ENCODE results near the gene SMTNL2. TPM values are rescaled to one million over a fixed set of nuclear protein-coding genes. Genes with fewer than 3 reads are reported as not detected.

Gene SMTNL2
- 0.72 TPM in 1 of 2 replicates, not detected in the other for total RNA-seq

DNA sequence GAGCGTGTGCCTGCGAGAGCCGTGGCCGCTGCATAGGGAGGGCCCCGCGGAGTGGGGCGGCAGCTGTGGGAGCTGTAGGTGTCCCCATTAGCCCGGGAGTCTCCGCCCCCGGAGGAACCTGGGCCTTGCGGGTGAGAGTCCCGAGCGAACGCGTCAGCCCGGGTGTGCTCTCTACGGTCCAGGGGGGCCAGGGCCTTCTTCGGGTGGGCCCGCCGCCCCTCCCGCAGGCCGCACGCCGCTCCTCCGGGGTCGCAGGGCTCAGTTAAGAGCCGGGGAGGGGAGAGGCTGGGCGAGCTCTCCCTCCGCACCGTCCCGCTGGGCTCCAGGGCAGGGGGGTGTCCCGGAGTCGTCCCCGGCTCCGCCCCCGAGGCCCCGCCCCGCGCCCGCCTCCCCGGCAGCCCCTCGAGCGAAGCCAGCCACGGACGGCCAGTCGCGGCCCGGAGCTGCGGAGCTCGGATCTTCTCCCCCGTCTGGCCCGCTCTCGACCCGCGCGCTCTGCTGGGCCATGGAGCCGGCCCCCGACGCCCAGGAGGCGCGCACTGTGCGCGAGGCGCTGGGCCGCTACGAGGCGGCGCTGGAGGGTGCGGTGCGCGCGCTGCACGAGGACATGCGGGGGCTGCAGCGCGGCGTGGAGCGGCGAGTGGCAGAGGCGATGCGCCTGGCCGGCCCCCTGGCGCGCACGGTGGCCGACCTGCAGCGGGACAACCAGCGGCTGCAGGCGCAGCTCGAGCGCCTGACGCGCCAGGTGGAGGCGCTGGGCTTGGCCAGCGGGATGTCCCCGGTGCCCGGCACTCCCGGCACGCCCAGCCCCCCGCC, at the start of gene SMTNL2:
Gene SMTNL2 (plus strand): TSS at position 429 of the 816 bp plus-strand sequence. CDS start 77 bp downstream, at position 506.

DNA sequence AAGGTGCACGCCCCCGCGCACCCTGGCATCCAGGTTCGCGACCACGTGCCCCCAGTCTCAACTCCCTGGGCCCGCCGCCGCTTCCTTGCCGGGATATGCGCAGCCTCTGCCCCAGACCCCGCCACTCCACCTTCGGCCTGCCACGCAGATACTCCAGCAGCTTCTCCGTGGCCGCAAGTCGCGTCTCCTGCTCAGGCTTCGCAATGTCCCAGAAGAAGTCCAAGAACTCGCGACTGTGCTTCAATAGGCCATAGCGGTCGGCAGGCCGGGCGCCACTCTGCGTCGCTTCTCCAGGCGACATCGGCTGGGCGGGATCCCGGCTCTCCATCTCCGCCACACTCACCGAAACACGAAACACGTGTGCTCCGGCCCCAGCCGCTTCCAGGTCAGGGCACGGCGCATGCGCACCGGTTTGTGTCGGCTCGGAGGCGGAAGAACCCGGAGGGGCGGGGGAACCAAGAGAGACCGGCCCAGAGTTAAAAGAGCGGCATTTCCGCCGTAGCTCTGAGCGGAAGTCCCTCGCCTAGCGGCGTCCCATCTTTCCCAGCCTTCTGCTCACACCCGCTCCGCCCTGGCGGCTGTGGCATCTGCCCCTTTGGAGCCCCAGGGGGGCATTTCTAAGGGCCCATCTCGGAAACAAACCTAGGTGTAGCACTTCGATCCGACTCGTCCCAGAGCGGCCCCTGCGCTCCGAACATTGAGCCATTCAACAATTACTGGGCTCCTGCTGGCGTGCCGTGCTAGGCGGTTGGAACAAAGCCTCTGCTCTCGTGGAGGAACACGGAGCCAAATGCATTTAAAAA, 29.1 kb upstream of the SMTNL2 start, which contains the start of gene MYBBP1A:
Gene MYBBP1A (minus strand): TSS at position 388 of the 803 bp plus-strand sequence. CDS start 60 bp downstream, at position 328.

DNA sequence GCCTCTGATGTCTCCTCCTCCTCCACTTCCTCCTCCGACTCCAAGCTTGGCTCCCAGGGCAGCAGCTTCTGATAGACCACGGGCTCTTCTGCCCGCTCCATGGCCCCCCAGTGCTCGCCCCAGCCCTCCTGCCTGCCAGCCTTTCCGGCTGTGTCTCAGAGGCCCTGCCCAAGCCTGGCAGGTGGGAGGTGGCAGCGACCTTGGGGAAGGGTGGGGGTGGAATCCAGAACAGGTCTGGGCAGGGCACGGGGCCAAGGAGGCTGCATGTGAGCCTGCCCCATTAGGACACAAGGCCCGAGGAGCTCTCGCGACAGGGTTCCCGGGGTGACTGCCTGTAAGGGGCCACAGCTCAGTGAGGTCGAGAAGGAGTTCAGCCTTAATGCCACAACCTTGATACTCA, 23.9 kb upstream of the SMTNL2 start, which contains the start of gene GGT6:
Gene GGT6 (minus strand): TSS at position 157 of the 400 bp plus-strand sequence. CDS start 56 bp downstream, at position 101.

DNA sequence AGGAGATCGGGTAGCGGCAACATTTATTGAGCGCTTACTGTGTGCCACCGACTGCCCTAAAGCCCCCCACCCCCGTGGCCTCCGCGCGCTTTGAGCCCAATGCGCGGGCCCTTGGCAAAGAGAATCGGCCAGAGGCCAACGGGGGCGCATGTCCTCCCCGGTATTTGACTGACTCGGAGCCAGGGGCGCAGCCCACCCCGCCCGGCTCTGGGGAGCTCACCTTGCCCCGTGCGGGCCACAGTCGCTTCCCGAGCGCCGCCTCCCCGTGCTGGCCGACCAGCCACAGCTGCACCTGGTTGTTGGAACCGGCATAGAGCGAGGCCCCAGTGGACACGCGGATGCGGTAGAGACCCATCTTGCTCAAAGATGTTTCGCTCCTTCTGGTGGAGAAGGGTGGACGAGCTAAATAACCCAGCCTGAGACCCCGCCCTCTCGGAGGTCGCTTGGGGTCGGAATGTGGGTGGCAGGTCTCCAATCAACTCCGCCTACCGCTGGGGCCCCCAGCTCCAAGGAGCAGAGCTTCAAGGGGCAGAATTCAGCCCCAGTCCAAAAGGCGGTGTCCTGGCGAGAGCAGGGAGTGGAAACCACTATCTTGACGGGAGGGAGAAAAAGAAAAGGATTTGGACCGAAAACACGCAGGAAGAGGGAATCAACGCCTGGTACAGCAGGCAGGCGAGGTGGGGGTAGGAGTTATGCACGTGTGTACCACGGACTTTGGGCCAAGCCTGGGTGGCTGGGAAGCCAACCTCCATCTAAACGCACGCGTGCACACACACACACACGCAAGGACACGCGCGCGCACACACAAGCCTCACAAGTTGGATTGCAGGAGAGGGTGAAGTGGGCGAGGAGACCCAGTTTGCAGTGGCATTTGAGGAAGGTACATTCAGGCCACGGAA, 57.2 kb downstream of the SMTNL2 start, which contains the start of gene ALOX15:
Gene ALOX15 (minus strand): TSS at position 382 of the 899 bp plus-strand sequence. CDS start 27 bp downstream, at position 355.

Other genes with a start within 250 kb of the SMTNL2 start
- gene UBE2G1, start 217.9 kb upstream of the SMTNL2 start, total RNA-seq, result 35.9 and 38.8 TPM in 2 replicates
- gene SPNS3, start 150.6 kb upstream of the SMTNL2 start, total RNA-seq, result not detected in 2 replicates
- gene SPNS2, start 85.6 kb upstream of the SMTNL2 start, total RNA-seq, result 0.13 and 0.40 TPM in 2 replicates
- 46.6 and 87.2 TPM in 2 replicates for gene MYBBP1A, start 29.1 kb upstream of the SMTNL2 start, total RNA-seq
- not detected in 2 replicates for gene GGT6, start 24.0 kb upstream of the SMTNL2 start, total RNA-seq
- 0.03 TPM in 1 of 2 replicates, not detected in the other for gene ALOX15, start 57.1 kb downstream of the SMTNL2 start, total RNA-seq
- gene PELP1, start 119.6 kb downstream of the SMTNL2 start, total RNA-seq, result 61.6 and 68.2 TPM in 2 replicates
- 4.0 and 5.4 TPM in 2 replicates for gene ARRB2, start 126.1 kb downstream of the SMTNL2 start, total RNA-seq
- gene MED11, start 146.9 kb downstream of the SMTNL2 start, total RNA-seq, result 11.4 and 11.7 TPM in 2 replicates
- 0.07 and 0.10 TPM in 2 replicates for gene ZMYND15, start 155.3 kb downstream of the SMTNL2 start, total RNA-seq
- gene CXCL16, start 155.4 kb downstream of the SMTNL2 start, total RNA-seq, result 4.0 and 4.5 TPM in 2 replicates
- not detected in 2 replicates for gene TM4SF5, start 187.4 kb downstream of the SMTNL2 start, total RNA-seq
- gene VMO1, start 201.8 kb downstream of the SMTNL2 start, total RNA-seq, result 0.33 TPM in 2 replicates
- gene GLTPD2, start 204.4 kb downstream of the SMTNL2 start, total RNA-seq, result not detected in 2 replicates
- gene PSMB6, start 211.6 kb downstream of the SMTNL2 start, total RNA-seq, result 88.0 and 106 TPM in 2 replicates
- 16.4 and 25.9 TPM in 2 replicates for gene PLD2, start 222.6 kb downstream of the SMTNL2 start, total RNA-seq
- 49.9 and 73.2 TPM in 2 replicates for gene MINK1, start 248.8 kb downstream of the SMTNL2 start, total RNA-seq

All from smooth muscle cell of the pulmonary artery (primary cell).